Medulla oblongata (tissue), 1 donor: ENCODE results near the gene ZNF423.
A peak's percentile ranks its signal among the peaks of the same experiment; 100 is the strongest.
"Not testable (repeated sequence)": the region's sequence is repeated elsewhere in the genome, so short reads cannot be mapped to it uniquely, and the experiment has no call there.

ENCODE experiments used
- DNase-seq: peaks from one replicate; pipeline ENCODE4 v3.0.0-alpha.2; 2015; ENCODE audit errors: extremely low spot score

ZNF423 gene

DNA sequence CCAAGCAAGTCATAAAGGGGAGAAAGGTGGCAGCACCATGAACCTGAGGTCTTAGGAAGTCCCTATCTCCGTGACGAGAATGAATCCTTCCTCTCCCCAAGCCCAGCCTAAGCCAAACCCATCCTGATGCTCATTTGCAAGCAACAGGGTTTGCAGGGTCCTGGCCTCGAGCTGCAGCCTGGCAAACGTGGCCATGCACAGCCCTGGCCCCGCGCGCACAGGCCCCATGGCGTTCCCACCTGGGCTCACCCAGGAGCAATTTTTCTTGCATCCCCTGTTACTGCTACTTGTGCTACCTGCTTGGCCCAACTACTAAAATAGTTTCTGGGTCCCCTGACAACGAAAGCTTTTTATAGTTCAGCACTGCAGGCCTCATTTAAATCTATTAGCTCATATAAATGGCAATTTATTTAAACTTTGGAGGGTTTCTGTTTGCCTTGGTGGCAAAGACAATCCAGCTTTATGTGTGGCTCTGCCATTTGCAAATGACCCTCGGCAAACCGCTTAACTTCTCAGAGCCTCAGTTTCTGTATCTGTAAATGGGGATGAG lies 340.8 kb downstream of the ZNF423 start:
- no peak for DNase-seq

DNA sequence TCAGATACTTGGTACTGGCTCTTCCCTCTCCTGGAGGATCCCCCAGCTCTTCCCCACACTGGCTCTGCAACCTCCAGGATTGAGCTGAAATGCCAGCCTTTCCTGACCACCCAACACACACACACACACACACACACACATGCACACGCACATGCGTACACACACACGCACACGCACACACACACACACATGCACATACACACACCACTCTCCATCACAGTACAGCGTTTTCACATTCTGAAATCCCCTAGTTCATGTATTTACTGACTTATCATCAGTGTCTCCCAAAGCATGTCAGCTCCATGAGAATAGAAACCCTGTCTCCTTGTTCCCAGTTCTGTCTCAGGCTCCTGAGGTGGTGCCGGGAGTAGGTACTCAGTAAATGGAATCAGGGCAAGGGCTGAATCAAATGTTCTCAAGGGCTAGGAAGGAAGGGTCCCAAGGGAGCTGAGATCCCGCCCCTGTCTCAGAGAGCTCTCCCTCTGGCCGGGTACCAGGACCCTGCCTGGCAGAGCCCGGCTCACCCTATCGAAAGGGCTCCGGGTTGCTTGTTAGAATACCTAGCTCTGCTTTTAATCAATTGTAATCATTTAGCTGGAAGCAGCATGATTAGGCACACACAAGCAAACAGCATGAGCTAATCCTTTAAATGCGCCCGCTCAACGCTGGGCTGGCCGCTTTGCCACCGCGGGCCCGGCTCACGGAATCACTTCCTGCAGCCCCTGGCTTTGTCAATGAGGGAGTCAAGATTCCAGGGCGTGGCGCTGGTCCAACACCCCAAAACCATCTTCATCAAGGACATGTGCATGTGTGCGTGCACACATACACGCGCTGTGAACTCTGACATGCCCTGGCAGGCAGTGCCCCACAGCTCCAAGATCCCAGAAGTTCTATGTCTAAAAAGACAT lies 341.6 kb downstream of the ZNF423 start:
- DNase-seq = no peak

DNA sequence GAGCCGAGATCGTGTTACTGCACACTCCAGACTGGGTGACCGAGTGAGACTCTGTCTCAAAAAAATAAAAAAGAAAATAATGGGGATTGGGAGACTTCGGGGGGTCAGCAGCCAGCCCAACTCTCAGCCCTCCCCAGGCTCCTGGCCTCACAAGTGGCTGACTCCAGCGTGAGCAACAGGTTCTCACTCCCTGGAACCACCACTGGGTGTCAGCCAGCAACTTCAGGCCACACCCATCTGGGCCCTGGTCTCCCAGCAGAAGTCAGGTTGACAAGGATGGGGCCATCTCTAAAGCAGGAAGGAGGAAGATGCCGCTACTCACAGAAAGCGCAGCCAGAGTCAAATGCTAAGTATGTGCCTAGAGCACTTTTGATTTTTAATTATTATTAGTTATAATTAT lies 342.9 kb downstream of the ZNF423 start:
- no peak for DNase-seq

DNA sequence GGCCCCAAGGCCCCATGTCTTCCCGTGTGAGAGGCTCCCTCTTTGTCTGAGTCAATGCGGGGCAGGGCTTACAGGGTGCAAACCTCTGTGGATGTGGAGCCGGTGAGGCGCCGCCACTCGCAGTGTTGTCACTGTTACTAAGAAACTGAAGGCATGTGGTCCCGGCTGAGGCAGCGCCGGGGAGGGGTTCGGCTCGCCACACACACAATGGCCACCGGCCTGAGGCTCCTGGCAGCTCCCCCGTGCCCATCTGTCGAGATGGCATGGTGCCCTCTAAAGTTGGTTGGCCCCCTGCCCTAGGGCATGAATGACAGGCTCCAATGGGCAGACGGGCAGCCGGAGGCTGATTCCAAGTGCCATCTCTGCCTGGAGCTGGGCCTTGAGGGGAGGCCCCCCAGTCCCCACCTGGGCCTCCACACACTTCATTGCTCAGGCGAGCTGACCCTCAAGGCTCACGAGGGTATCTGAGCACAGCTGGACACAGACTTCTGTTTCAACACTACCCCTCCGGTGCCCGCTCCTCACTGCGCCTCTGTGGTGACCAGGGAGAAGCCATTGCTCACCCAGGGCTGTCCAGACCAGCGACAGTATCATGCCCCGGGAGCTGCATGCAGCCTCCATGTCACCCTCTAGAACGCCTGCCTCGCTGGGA lies 345.1 kb downstream of the ZNF423 start:
- peak; percentile 38 for DNase-seq

DNA sequence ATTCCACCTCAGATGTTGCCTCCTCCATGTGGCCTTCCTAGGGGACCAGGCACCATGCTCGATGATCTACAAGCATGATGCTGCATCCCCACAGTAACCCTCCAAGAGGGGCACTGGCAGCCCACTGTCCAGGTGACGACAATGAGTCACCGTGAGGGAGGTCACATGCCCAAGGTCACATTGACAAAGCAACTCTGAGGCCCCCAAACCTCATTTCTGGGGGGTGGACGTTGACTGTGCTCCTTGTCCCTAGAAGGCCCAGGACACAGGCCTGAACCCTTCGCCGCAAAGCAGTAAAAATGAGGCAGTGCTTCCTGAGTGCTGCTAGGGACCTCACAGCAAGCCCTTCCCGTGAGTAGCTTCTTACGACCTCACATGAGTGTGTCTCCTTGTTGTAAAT lies 345.8 kb downstream of the ZNF423 start:
- DNase-seq = no peak

DNA sequence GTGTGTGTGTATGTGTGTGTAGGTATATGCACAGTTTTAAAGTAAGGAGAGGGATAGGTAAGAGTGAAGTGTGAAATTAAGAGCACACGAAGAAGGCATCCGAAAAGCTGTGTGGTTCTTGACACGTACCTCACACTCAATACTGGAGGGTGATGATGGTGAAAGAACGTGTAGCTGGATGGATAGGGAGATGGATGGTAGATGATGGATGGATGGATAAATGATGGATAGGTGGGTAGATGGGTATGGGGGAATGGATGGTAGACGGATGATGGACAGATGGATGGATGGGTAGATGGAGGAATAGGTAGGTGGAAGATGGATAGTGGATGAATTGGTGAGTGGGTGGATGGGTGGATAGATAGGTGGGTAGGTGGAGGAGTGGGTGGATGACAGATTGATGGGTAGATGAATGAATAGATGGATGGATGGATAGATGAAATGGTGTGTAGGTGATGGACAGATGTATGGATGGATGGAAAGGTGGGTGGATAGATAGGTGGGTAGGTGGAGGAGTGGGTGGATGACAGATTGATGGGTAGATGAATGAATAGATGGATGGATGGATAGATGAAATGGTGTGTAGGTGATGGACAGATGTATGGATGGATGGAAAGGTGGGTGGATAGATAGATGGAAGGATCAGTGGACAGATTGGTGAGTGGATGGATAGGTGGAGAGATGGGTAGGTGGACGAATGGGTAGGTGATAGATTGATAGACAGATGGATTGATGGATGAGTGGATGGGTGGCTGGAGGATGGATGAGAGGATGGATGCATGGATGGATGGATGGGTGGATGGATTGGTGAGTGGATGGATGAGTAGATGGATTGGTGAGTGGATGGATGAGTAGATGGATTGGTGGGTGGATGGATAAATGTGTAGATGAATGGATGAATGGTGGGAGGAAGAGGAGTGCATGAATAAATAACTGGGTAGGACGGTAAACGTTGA lies 349.6 kb downstream of the ZNF423 start:
- DNase-seq = not testable (repeated sequence)

DNA sequence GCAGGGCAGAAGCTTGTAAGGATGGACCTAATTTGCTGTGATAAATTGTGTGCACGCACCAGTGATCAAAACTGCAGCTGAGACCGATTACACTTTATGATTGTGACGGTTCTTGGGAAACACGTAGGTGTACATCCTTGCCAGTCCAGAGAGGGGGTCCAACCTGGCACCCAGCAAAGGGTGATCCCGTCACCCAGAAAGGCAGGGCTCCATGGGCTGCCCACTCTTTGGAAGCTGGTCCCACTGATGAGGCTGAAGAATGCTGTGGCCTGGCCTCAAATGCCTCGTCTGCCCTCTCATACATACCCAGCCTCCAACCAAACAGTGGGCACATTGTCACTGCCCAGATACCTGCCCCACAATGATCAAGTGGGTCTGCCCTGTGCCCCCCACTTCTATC lies 350.4 kb downstream of the ZNF423 start:
- no peak for DNase-seq

DNA sequence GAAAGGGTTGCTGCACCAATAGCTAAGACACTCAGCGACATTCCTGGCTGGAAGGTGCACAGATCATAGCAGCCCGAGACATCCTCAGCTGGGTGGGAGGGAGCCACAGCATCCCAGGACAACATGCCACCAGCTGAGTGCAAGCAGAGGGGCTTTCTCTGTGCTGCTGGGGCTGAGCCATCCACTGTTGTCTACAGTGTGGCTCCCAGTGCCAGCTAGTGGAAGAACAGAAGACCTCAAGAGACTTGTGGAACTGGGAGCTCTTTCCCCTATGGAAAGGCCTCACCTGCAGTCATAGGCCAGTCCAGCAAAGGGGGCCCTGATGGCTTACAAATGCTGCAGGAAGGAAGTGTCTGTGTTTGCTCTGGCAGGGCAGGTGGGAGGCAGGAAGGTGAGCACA lies 351.3 kb downstream of the ZNF423 start:
- DNase-seq = no peak

DNA sequence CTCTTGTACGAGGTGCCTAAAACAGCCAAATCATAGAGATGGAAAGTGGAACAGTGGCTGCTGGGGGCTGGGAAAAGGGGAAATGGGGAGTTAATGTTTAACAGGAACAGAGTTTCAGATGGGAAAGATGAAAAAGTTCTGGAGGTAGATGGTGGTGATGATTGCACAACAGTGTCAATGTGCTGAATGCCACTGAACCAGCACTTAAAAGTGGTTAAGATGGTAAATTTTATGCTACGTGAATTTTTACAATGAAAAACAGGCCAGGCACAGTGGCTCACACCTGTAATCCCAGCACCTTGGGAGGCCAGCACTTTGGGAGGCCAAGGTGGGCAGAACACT lies 351.9 kb downstream of the ZNF423 start:
- no peak for DNase-seq

DNA sequence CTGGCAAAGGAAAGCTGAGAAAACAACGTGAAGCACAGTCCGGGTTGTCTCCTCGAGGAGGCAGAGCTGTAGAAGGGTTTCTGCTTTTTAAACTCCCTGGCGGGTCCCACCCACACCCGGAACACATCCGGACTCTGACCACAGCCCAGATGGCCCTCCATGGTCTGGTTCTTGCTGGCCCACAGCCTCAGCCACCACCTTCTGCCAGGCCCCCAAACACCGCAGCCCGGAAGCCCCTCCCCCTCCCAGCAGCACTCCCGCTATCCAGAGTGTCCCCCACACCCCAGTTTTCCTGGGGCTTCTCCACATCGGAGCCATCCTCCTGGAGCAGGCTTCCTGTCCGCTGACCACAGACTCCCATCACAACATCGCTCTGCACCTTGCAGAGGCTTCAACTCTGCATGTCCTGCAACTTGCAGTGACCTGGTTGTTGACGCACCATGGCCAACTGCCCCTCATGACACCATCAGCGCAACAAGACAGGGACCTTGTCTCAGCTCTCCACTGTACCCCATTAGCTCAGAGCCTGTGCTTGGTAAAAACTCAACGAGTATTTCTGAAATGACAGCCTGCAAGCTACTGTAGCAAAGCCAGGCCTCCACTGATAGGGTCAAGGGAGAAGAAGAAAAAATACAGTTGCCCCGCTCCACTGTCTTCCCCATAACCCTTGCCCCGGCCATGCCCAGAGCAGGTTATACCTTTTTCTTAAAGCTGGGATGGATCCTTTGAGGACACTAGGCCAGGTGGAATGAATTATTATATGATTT lies 352.5 kb downstream of the ZNF423 start:
- DNase-seq = no peak

DNA sequence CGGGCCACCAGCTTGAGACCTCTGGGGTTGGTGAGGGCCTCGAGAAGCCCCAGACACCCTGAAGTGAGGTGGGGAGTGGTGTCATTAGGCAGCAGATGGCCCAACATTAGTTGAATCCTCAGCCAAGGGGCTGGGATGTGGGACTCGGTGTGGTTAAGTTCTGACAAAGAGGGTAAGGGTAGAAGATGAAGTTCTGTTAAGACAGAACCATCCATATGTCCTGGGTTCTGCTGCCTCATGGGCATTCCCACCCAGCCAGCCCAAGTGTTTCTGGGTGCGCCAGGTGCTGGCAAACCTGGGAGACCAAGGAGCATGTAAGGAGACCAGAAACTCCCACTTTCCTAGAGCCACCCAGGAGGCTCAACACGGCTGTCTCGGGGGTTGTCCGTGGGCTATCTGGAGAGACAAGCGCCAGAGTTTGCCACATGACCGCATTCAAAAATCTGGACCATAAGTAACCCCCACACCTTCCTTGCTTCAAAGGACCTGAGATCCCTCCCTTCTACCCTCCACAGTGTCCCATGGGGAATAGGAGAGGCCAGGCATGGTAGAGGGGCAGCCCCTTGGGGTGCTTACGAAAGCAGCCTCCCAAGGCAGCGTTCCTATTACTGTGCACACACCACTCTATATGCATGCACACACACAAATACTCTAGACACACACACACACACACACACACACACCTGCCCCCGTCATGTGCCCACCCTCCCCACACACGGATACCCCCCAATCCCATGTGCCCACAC lies 353.6 kb downstream of the ZNF423 start:
- DNase-seq = no peak

DNA sequence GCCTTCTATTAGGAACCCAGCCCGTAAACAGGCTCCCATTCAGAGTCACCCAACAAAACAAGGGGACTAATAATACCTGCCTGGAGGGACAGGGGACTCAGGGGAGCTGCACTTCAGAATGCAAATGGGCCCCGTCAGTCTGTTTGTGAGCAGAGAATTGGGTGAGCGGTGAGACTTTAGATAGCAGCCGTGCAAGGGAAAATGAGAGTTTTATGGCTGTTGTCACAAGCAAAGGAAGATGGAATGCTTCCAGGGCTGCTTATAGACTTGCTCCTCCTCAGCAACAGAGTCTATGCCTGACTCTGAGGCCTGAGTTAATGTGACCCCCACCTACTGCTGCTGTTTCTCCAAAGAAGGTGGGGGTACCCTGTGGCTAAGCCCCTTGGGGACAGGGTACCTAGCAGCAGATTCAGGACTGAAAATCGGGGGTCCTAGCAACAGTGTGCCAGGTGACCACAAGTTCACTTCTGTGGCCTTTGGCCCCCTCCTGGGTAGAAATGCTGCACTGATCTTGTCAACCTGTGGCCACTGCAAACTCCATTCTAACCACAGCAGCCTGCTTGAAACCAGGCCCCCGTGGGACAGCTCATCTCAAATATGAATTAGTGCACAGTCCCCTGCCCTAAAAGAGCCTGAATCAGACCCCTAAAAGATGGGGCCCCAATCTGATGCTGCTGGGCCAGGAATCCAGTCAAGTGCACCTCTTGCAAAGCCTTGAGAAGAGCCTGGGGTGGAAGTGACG lies 355.9 kb downstream of the ZNF423 start:
- no peak for DNase-seq

DNA sequence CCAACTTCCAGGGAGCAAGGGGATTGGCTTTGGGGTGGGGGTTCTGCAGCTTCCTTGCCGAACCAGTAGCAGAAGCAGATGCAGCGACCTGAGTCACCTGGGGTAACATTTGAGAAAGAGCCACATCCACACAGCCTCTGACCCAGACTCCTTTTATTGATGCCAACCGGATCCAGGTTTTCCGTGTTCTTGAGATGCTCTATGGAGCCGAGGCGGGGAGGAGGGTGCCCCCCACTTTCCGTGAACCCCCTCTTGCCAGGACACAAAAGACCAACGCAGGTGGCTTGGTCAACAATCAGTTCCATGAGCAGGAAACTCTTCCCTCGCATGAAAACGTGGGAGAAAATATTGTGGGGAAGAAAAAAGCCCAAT lies 356.5 kb downstream of the ZNF423 start:
- no peak for DNase-seq

DNA sequence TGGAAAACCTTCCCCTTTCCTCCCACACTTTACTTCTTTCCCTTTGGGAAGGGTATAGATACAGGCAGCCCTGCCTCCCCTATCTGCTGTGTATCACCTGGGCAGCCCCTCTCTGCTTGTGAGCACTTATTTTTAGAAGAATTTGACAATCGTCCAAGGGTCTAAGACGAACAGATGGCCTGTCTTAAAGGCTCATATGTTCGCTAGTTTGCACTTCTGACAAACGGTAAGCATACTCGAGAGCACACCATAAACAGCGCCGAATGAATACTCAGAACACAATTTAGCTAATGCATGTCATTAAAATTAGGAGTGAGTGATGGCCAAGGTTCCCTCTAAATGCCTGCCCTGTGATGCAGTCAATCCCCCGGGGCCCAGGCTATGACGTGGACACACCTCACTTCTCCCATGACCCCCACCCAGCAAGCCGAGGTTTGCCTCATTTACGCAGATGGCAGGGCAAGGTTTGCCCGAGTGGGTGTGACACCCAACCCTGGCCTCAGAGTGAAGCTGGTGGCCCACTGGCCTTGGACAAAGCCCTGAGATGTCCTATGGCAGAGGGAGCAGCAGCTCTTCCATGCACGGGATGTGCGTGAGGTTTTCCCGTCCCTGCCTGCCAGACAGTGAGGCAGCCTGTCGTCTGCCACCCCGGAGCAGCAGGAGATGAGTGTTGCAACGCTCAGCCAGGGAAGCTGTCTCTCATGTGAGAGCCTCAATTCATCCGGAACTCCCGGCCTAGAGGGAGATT lies 357.1 kb downstream of the ZNF423 start:
- no peak for DNase-seq

DNA sequence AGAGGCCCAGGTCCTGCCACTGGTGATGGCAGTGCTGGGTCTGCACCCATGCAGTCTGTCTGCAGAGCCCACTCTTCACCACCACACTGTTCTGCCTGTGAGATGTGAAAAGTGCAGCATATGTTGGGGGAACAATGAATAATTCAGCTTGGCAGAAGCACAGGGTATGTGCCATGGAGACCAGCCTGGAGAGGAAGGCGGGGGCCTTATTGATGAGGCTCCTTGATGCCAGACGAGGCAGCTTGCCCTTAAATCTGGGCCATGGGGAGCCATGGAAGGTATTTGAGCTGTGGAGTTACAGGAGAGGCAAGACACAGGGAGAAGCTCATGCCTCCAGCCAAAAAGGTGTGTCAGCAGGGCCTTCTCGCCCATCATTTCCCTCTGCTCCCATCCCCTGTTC lies 357.6 kb downstream of the ZNF423 start:
- no peak for DNase-seq

DNA sequence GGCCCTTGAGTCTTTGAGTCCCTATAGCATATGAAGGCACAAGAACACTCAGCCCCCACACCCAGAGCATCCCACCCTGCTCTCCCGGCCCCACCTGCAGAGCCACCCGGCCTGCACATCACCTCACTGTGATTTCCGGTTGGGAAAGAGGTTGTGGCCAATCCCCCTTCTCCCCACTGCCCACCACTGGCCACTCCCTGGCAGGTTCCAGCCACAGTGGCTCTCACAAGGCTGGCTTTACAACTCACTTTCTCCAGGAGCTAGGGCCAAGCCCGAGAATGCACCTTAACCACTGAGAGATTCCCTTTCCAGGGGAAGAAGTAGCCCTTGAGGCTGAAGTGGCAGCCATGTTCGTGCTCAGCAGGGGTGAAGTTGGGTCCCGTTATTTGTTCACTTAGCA lies 358.4 kb downstream of the ZNF423 start:
- no peak for DNase-seq

DNA sequence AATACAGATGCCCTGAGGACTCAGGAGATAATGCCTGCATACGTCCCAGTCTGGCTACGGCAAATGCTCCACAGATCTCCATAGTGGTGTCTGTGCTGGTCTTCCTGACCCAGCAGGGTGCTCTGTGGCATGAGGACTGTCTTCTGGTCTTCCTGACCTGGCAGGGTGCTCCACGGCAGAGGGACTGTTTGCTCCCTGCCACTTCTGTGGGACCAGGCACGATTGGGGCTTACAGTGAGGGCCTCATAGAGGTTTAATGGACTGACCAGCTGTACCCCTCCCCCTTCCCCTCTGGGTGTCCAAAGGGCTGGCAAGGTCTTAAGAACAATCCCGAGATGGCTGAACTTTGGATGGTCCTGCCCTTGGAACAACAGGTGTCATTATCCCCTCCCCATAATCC lies 359.3 kb downstream of the ZNF423 start:
- DNase-seq = no peak

DNA sequence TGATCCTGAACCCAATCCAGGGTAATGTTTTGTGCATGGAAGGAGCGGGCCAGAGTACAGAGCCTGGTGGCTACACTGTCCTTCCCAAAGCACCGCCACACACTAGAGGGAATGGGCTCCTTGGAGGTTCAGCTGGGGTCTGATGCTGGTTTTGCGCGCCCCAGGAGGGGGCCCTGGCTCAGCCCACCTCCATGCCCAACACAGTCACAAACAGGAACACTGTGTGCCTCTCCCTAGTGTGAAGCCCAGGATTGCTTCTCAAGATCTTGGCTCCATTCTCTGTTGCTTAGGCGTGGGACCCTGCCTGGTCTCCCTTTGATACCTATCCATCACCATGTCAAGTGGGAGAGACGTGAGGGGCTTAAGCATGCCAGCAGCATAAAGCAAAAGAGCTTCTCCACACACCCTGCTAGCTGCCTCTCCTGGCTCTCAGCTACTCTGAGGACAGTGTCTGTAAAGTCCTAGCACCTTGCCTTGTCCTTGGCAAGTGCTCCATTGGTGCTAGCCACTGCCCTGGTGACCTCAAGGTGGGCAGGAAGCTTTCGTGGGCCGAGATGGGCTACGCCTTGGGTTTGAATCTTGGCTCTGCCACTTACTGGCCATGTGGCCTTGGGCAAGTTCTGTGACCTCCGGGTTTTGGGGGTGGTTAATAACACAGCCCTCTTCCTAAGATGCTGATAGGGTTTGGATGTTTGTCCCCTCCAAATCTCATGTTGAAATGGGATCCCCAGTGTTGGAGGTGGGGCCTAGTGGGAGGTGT lies 360.1 kb downstream of the ZNF423 start:
- DNase-seq = no peak
